Mucosa of rectum (tissue), 2 donors: Measurements from ENCODE around the gene CHD6.

Experiments used
- H3K27ac ChIP-seq, 2 donors: one replicate each; pipeline ENCODE4 v1.7.0; 2013; ENCODE audit warnings: inconsistent platforms in 2 of 2, low read depth in 2 of 2, low read length in 2 of 2
- H3K27me3 ChIP-seq, 2 donors: one replicate each; pipeline ENCODE4 v1.7.0; 2013; ENCODE audit warnings: low read length in 2 of 2; ENCODE audit not compliant: control insufficient read depth in 2 of 2, insufficient read depth in 2 of 2
- H3K36me3 ChIP-seq, 2 donors: one replicate each; pipeline ENCODE4 v1.7.0; 2013; ENCODE audit warnings: low read length in 2 of 2; ENCODE audit not compliant: control insufficient read depth in 2 of 2, insufficient read depth in 2 of 2
- H3K4me1 ChIP-seq, 2 donors: one replicate each; pipeline ENCODE4 v1.7.0; 2013; ENCODE audit warnings: low read length in 2 of 2, mild to moderate bottlenecking in 1 of 2; ENCODE audit not compliant: control insufficient read depth in 2 of 2, insufficient read depth in 2 of 2
- H3K4me3 ChIP-seq, 2 donors: one replicate each; pipeline ENCODE4 v1.7.0; 2013; ENCODE audit warnings: low read length in 2 of 2
- H3K9ac ChIP-seq, 2 donors: one replicate each; pipeline ENCODE4 v1.7.0; 2013; ENCODE audit warnings: low read length in 2 of 2, low read depth in 1 of 2, mild to moderate bottlenecking in 1 of 2
- H3K9me3 ChIP-seq, 2 donors: one replicate each; pipeline ENCODE4 v1.7.0; 2013; ENCODE audit warnings: low read length in 2 of 2; ENCODE audit not compliant: control insufficient read depth in 2 of 2
- donor health status: healthy.
- donor health status: Normal muscosa, but diverticular disease.

CHD6 gene

GRCh38 chr20:41424546-41424945 is 193.6 kb downstream of the CHD6 start:
- no peak overlapping the region for H3K4me3 ChIP-seq
- no peaks in the 10 kb centered on the region for H3K27me3 ChIP-seq
- H3K9me3 ChIP-seq: no peaks in the 10 kb centered on the region
- no peaks in the 10 kb centered on the region for H3K4me1 ChIP-seq
- H3K36me3 ChIP-seq: peaks cover 35 to 49% of the 10 kb centered on the region in 2 donors
- no peak overlapping the region for H3K9ac ChIP-seq
- no peak overlapping the region for H3K27ac ChIP-seq

- Histone ChIP-seq H3K9ac (no peak overlapping the region), H3K4me3 (no peak overlapping the region), H3K27ac (no peak overlapping the region), H3K9me3 (no peaks in the 10 kb centered on the region), H3K27me3 (no peaks in the 10 kb centered on the region), H3K36me3 (peaks cover 35 to 48% of the 10 kb centered on the region in 2 donors), H3K4me1 (no peaks in the 10 kb centered on the region)
Observed at GRCh38 chr20:41424011-41424410, 194.2 kb downstream of the CHD6 start.

GRCh38 chr20:41422953-41423352 is 195.2 kb downstream of the CHD6 start:
- H3K36me3 ChIP-seq: peaks cover 40 to 56% of the 10 kb centered on the region in 2 donors

GRCh38 chr20:41418739-41419293 is 199.4 kb downstream of the CHD6 start:
- H3K4me3 ChIP-seq: no peak overlapping the region
- H3K4me1 ChIP-seq: no peaks in the 10 kb centered on the region
- no peaks in the 10 kb centered on the region for H3K9me3 ChIP-seq
- H3K27me3 ChIP-seq: no peaks in the 10 kb centered on the region
- H3K27ac ChIP-seq: no peak overlapping the region
- peaks cover 64 to 79% of the 10 kb centered on the region in 2 donors for H3K36me3 ChIP-seq
- no peak overlapping the region for H3K9ac ChIP-seq

More at GRCh38 chr20:41422953-41423352, 195.2 kb downstream of the CHD6 start:
- H3K9ac ChIP-seq: no peak overlapping the region
- H3K27me3 ChIP-seq: no peaks in the 10 kb centered on the region
- H3K4me3 ChIP-seq: no peak overlapping the region
- no peak overlapping the region for H3K27ac ChIP-seq
- no peaks in the 10 kb centered on the region for H3K4me1 ChIP-seq
- H3K9me3 ChIP-seq: no peaks in the 10 kb centered on the region

GRCh38 chr20:41418031-41418430 is 200.1 kb downstream of the CHD6 start:
- Histone ChIP-seq H3K36me3 (peaks cover 69 to 78% of the 10 kb centered on the region in 2 donors), H3K4me1 (no peaks in the 10 kb centered on the region), H3K27ac (no peak overlapping the region), H3K9ac (no peak overlapping the region), H3K9me3 (no peaks in the 10 kb centered on the region), H3K27me3 (no peaks in the 10 kb centered on the region), H3K4me3 (no peak overlapping the region)

GRCh38 chr20:41415191-41415590 is 203.0 kb downstream of the CHD6 start:
- H3K4me3 ChIP-seq: no peak overlapping the region
- H3K36me3 ChIP-seq: peaks cover 61 to 67% of the 10 kb centered on the region in 2 donors
- no peak overlapping the region for H3K27ac ChIP-seq
- no peak overlapping the region for H3K9ac ChIP-seq
- H3K4me1 ChIP-seq: no peaks in the 10 kb centered on the region
- no peaks in the 10 kb centered on the region for H3K27me3 ChIP-seq
- no peaks in the 10 kb centered on the region for H3K9me3 ChIP-seq

GRCh38 chr20:41413169-41413568 is 205.0 kb downstream of the CHD6 start:
- Histone ChIP-seq H3K27ac (no peak overlapping the region), H3K4me3 (no peak overlapping the region), H3K4me1 (peaks cover 0 to 5% of the 10 kb centered on the region in 2 donors), H3K36me3 (peaks cover 61 to 72% of the 10 kb centered on the region in 2 donors), H3K9ac (no peak overlapping the region), H3K27me3 (no peaks in the 10 kb centered on the region), H3K9me3 (no peaks in the 10 kb centered on the region)

GRCh38 chr20:41412324-41413120 is 205.7 kb downstream of the CHD6 start:
- Histone ChIP-seq H3K4me1 (peaks cover 0 to 6% of the 10 kb centered on the region in 2 donors), H3K4me3 (no peak overlapping the region), H3K36me3 (peaks cover 61 to 68% of the 10 kb centered on the region in 2 donors), H3K27me3 (no peaks in the 10 kb centered on the region), H3K27ac (no peak overlapping the region), H3K9ac (no peak overlapping the region), H3K9me3 (no peaks in the 10 kb centered on the region)

GRCh38 chr20:41411391-41411847 is 206.8 kb downstream of the CHD6 start:
- H3K4me3 ChIP-seq: no peak overlapping the region
- no peak overlapping the region for H3K27ac ChIP-seq
- H3K9ac ChIP-seq: no peak overlapping the region
- H3K27me3 ChIP-seq: no peaks in the 10 kb centered on the region
- peaks cover 58 to 71% of the 10 kb centered on the region in 2 donors for H3K36me3 ChIP-seq
- H3K9me3 ChIP-seq: no peaks in the 10 kb centered on the region
- H3K4me1 ChIP-seq: peaks cover 0 to 6% of the 10 kb centered on the region in 2 donors

- Histone ChIP-seq H3K4me1 (peaks cover 0 to 6% of the 10 kb centered on the region in 2 donors), H3K9ac (no peak overlapping the region), H3K36me3 (peaks cover 58 to 71% of the 10 kb centered on the region in 2 donors), H3K27ac (no peak overlapping the region), H3K4me3 (no peak overlapping the region), H3K9me3 (no peaks in the 10 kb centered on the region), H3K27me3 (no peaks in the 10 kb centered on the region)
Observed at GRCh38 chr20:41408986-41409385, 209.2 kb downstream of the CHD6 start.
